Measurements from ENCODE around the gene DNAH10. TPM values are rescaled to one million over a fixed set of nuclear protein-coding genes. Genes with fewer than 3 reads are reported as not detected.

Gene DNAH10
- polyA plus RNA-seq, 4 donors = 4.1 to 7.3 (median 5.3) TPM

DNA sequence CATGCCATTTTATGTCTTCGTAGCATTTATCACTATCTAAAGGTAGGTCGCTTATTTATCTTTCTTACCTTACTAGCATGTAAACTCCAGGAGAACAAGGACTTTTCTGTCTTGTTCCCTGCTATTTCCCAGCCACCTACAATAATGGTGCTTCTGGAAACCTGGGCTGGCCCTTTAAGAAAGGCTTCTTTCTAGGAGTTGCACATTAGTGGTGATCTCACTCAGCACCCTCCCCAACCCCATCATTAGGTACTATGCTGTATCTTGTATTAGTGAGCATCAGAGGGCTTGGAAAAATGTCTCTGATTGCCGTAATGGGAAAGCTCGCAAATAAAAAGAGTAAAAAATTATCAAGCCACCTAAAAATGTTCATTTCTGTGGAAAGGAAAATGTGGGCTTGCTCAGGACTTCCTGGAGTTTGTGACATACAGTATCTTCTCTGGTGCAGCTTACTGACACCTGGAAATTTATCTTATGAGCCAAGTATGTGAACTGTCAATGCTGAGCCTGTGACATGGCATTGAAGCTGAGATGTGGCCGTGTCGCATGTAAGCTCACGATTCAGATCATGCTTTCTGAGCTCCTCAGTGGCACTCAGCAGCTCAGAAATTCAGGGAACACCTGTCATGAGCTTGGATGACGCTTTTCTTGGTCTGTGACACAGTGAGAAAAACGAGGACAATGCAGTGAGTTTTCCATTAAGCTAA, 198.1 kb downstream of the DNAH10 start:
- no peak for DNase-seq (ENCODE audit: low read depth in 4 of 4, low spot score in 2 of 4)

DNA sequence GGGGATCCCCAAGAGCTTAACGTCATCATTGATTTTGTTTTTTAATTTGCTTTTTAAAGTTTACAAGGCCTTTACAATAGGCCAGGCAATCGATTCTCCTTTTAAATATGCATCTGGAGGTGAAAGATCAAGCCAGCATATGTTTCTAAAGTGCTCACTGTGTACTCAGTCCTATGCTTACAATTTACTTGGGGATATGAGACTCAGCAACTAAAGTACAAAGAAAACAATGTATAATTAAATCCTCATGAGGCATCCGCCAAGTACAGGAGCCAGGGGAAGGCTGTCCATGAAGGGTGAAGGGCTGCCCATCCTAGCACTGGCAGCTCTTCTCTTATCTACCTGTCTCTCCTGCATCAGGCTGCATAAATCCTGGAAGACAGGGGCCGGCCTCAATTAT, 198.8 kb downstream of the DNAH10 start:
- no peak for DNase-seq (ENCODE audit: low read depth in 4 of 4, low spot score in 2 of 4)

- DNase-seq (ENCODE audit: low read depth in 4 of 4, low spot score in 2 of 4) = no peak
Measured at GRCh38 chr12:123961585-123962345, 199.7 kb downstream of the DNAH10 start.

DNA sequence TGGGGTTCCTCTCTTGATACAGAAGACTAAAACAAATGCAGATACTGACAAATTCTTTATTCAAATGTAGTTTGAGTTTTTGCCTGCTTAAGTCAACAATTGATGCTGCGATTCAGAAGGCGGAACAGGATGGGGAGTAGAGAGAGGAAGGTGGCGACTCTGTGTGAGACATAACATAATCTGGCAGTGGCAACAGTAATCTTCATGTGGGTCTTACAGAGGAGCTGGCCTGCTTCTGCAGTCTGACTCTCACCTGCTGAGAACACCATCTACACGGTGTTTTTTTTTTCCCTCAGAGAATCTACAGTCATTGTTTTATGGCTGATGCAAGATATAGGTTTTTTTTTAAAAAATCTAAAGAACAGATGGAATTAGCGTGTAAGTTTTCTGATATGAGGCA, 200.4 kb downstream of the DNAH10 start:
- DNase-seq (ENCODE audit: low read depth in 4 of 4, low spot score in 2 of 4) = no peak

GRCh38 chr12:123963821-123964220, 201.7 kb downstream of the DNAH10 start:
- DNase-seq (ENCODE audit: low read depth in 4 of 4, low spot score in 2 of 4) = no peak

GRCh38 chr12:123965382-123965781, 203.3 kb downstream of the DNAH10 start:
- DNase-seq (ENCODE audit: low read depth in 4 of 4, low spot score in 2 of 4) = no peak

GRCh38 chr12:123966596-123966995, 204.5 kb downstream of the DNAH10 start:
- no peak for DNase-seq (ENCODE audit: low read depth in 4 of 4, low spot score in 2 of 4)

DNA sequence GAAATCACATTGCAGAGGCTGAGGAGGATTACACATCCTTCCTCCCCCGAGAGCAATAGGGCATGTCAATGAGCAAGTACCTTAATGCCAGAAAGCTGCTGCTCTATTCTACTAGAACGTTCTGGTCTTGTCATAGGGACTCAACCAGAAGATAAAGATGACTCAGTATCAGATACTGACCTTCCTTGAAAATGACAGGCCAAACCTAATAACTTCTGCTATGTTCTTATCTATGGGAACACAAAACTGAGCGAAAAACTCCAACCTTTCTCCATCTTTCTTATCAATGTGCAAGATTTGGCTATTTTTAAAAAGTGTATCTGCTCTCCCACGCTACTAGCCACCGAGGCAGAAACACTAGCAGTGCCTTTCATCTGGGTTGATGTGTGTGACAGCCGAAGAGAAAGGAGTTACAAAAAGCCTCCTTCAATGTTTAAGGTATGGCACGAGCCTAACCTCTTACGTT, 205.1 kb downstream of the DNAH10 start:
- no peak for DNase-seq (ENCODE audit: low read depth in 4 of 4, low spot score in 2 of 4)

GRCh38 chr12:123971449-123971769, 209.3 kb downstream of the DNAH10 start:
- no peak for DNase-seq (ENCODE audit: low read depth in 4 of 4, low spot score in 2 of 4)

GRCh38 chr12:123971770-123972456, 209.8 kb downstream of the DNAH10 start:
- DNase-seq (ENCODE audit: low read depth in 4 of 4, low spot score in 2 of 4) = peak in 1 of 4 donors; percentile 41

DNA sequence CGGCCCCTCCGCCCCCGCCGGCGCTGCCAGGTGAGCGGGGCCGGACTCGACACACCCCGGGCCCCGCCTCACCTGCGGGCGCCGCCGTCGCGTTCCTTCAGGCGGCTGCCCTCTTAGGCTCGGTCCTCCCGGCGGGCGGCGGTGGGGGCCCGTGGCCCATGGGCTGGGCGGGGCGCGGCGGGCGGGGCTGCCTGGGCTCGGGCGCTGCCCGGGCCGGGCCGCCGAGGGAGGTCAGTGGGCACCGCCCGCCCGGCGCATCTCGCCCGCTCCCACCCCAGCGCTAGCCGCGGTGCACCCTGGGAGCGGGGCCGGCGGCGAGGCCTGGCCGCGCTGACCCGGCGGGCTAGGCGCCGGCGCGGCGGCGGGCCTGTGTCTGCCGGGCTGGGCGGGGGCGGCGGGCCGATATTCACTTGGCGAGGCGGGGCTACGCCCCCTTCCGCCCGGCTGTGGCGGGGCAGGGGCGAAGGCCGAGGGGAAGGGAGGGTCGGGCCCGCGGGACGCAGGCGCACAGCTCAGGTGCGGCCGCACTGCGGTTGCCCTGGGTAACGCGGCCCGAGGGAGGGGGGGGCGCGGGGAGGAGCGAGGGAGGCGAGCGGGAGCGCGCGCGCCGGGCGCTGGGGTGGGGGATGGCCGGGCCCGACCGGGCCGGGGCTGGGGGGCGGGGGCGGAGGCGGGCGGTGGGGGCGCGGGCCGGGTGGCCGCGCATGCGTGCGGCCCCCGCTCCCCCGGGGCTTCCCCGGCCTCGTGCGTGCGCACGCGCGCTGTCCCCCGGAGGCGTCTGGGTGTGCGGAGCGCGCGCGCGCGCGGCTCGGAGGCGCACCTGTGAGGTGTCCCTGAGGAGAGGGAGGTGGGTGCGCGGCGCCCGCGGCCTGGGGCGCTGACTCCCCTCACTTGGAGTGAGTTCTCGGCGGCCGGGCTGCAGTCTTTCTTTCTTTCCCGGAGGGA, 210.6 kb downstream of the DNAH10 start, which contains the start of the genes CCDC92 and ZNF664:
Gene CCDC92 (minus strand): TSS at position 375 of the 945 bp plus-strand sequence. CDS start 28,526 bp downstream, outside the sequence.
Gene ZNF664 (plus strand): TSS at position 759 of the 945 bp plus-strand sequence. CDS start 38,930 bp downstream, outside the sequence.
- DNase-seq (ENCODE audit: low read depth in 4 of 4, low spot score in 2 of 4) = peak in 3 of 4 donors; percentile 82 to 88 (median 82)

DNA sequence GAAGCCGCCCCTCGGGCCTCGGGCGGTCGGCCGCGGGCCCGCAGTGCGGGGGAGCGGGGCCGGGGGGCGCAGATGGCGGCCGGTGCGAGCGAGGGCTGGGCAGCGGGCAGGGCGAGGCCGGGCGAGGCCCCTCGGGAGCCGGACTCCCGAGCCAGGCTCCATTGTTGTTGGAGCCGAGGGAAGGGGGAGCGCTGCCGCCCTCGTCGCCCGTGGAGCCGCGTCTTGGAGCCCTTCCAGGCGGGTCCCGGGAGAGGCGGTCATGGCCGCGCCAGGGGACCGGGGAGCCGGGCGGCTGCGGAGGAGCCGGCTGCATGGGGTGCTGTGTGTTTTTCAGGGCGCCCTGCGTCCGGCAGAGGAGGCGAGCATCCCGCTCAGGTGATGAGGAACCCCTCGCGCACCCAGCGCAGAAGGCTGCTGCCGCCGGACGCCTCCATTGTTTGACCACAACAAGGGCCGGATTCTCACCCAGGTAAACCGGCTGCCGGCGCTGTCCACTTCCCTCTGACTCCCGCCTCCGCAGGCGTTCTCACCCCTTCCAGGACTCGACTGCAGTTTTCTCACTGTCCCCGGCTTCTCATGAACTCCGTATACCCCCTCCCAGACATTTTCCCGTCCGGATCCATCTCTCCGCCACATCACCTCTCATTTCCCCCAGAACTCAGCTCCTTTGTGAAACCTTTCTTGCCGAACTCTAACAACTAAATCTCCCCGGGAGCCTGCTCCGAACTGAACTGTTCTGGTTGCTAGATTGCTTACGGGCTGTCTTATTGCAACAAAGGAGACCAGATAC, 211.6 kb downstream of the DNAH10 start:
- DNase-seq (ENCODE audit: low read depth in 4 of 4, low spot score in 2 of 4) = peak in 1 of 4 donors; percentile 28

DNA sequence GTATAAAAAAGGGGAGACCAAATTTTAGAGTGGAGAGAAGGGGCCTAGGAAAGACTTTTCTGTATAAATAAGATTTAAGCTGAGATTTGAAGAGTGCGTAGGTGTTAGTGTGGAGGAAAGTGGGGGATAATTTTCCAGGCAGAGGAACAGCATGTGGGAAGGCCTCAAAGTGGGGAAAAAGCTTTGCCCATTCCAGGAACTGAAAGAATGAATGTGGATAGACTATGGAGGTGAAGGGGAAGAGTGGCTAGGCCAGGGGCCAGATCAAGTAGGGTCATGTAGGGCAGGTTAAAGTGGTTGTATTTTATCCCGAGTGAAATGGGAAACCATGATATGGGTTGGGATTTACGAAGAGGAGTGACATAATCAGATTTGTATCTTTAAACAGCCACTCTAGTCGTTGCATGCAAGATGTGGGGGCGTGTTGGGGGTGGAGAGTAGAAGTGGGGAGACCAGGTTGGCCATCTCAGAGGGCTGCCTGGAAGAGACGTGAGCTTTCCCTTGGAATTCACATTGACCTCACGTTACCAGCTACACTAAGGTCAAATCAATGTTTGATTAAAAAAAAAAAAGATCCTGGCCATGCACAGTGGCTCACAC, 214.2 kb downstream of the DNAH10 start:
- DNase-seq (ENCODE audit: low read depth in 4 of 4, low spot score in 2 of 4) = no peak

GRCh38 chr12:123979566-123979965, 217.5 kb downstream of the DNAH10 start:
- DNase-seq (ENCODE audit: low read depth in 4 of 4, low spot score in 2 of 4) = no peak

- no peak for DNase-seq (ENCODE audit: low read depth in 4 of 4, low spot score in 2 of 4)
Measured at GRCh38 chr12:123982269-123982668, 220.2 kb downstream of the DNAH10 start.

- peak in 1 of 4 donors; percentile 40 for DNase-seq (ENCODE audit: low read depth in 4 of 4, low spot score in 2 of 4)
Measured at GRCh38 chr12:123983822-123984485, 221.9 kb downstream of the DNAH10 start.

DNA sequence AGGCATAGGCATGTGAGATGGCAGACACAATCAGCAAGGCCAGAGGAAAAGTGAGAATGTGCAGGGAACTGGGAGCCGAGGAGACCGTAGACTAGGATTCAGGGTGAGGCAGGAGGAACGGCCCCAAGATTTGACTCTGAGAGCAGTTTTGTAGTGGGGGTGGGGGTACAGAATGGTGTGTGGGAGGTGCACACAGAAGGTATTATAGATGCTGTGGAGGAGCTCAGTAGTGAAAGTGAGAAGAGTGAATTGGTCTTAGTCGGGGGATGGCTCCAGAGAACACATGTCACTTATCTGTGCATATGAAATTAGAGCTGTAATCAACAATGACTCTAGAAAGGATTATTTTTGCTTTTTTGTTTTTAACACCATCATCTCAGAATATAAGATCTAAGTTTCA, 222.8 kb downstream of the DNAH10 start:
- DNase-seq (ENCODE audit: low read depth in 4 of 4, low spot score in 2 of 4) = no peak
